Measurements from ENCODE around the gene ATF7. TPM values are rescaled to one million over a fixed set of nuclear protein-coding genes. Genes with fewer than 3 reads are reported as not detected.
A peak's percentile ranks its signal among the peaks of the same experiment; 100 is the strongest.

The ATF7 gene
- total and polyA plus RNA-seq, 9 of the 15 experiments (the other 6 are each of a cell fraction or from before 2014, with no cell fraction given), result 10.6 to 30.4 (median 20.7) TPM

GRCh38 chr12:53626702-53627169, 554 bp upstream of the ATF7 start:
- ChIA-PET POLR2A (interaction anchor here (0.6 to 5.6 kb wide), 7 partner anchors 14 to 93 kb away, joined by 3 to 46 read pairs (median 4); no protein-coding TSS in a partner anchor), CTCF (ENCODE audit: low intra/inter-chr PET ratio) (interaction anchor here (1.0 kb wide), 1 partner anchor 50 kb away, joined by 4 read pairs; no protein-coding TSS in a partner anchor)
- Histone ChIP-seq H3K4me1 (replicated peaks in 1 of 2; ENCODE audit: control insufficient read depth in 2 of 2, insufficient read depth in 2 of 2, low read length in 2 of 2) (peaks cover 8 to 10% of the 10 kb centered on the region in 2 experiments; a peak in 3 of 5 replicates), H3K79me2 (ENCODE audit: control insufficient read depth, insufficient read depth, low read length) (peaks cover 41% of the 10 kb centered on the region), H2AFZ (ENCODE audit: low read depth, low read length) (peak overlapping the region; percentile 100), H3K9me1 (ENCODE audit: control insufficient read depth, insufficient read depth, low read length) (no peaks in the 10 kb centered on the region), H3K4me3 (peak overlapping the region; percentile 60), H3K27ac (ENCODE audit: extremely low read depth, low read depth, low read length) (peak overlapping the region; percentile 98), H3K4me2 (ENCODE audit: insufficient read depth, low read length) (peak overlapping the region; percentile 94), H3K36me3 (ENCODE audit: control insufficient read depth, insufficient read depth, low read length) (no peaks in the 10 kb centered on the region), H3K9me3 (replicated peaks; ENCODE audit: control insufficient read depth, insufficient read depth, low read depth, low read length) (no peaks in the 10 kb centered on the region), H3K27me3 (ENCODE audit: control insufficient read depth in 2 of 2, insufficient read depth in 2 of 2, low read length in 2 of 2) (no peaks in the 10 kb centered on the region), H4K20me1 (replicated peaks; ENCODE audit: control insufficient read depth, insufficient read depth, low read length) (no peaks in the 10 kb centered on the region), H3K9ac (ENCODE audit: insufficient read depth in 1 of 2, low read depth in 2 of 2, low read length in 2 of 2) (peak overlapping the region; percentile 96 to 99; a peak in 3 of 4 replicates)
- DNase-seq (ENCODE audit: extremely low read depth in 1 of 4, low spot score in 3 of 4), result peak in 2 of 4 experiments; percentile 14 to 23
- 14% methylated on average over 6 of the region's 6 CpGs for WGBS (ENCODE audit: insufficient coverage, low coverage, missing lambda C conversion rate)
- peak; percentile 0; the same call in 1 of the 3 replicates for ATAC-seq
- intact Hi-C loops (cut with micrococcal nuclease), result loop anchor here (2.0 kb wide), 1 partner anchor 50 kb away; the partner anchor contains the start of gene ATP5MC2
- in situ Hi-C loops (cut with MboI), result no loop called here
- FAIRE-seq, result no peak
- TSS peak; percentile 99 for BruUV-seq (replicated peaks)
- 0 out of 2 replicates have a peak, but pooled peaks have one; percentile 44 for TF ChIP-seq ZNF395 (CRISPR knock-in tag; IDR thresholded peaks at IDR 0.05)
- TF ChIP-seq, protein P1, sequence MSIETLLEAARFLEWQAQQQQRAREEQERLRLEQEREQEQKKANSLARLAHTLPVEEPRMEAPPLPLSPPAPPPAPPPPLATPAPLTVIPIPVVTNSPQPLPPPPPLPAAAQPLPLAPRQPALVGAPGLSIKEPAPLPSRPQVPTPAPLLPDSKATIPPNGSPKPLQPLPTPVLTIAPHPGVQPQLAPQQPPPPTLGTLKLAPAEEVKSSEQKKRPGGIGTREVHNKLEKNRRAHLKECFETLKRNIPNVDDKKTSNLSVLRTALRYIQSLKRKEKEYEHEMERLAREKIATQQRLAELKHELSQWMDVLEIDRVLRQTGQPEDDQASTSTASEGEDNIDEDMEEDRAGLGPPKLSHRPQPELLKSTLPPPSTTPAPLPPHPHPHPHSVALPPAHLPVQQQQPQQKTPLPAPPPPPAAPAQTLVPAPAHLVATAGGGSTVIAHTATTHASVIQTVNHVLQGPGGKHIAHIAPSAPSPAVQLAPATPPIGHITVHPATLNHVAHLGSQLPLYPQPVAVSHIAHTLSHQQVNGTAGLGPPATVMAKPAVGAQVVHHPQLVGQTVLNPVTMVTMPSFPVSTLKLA (conservative IDR thresholded peaks at IDR 0.05), result 0 out of 4 replicates have a peak, but pooled peaks of 1 of the 2 experiments have one; percentile 13
- TF ChIP-seq ZSCAN32 (CRISPR knock-in tag; IDR thresholded peaks at IDR 0.05), result no peak
- 0 out of 2 replicates have a peak, but pooled peaks have one; percentile 2 for TF ChIP-seq L3MBTL2 (IDR thresholded peaks at IDR 0.05)
- peak; percentile 18 for TF ChIP-seq RBBP5 (IDR thresholded peaks at IDR 0.05; ENCODE audit: borderline replicate concordance, insufficient read depth, low read length, poor library complexity, severe bottlenecking)
- TF ChIP-seq ATF2 (CRISPR knock-in tag; IDR thresholded peaks at IDR 0.05), result no peak
- no peak for TF ChIP-seq ZNF282 (CRISPR knock-in tag; IDR thresholded peaks at IDR 0.05)
- TF ChIP-seq GATAD2B (IDR thresholded peaks at IDR 0.05; ENCODE audit: borderline replicate concordance), result 0 out of 2 replicates have a peak, but pooled peaks have one; percentile 66
- TF ChIP-seq, protein P2, sequence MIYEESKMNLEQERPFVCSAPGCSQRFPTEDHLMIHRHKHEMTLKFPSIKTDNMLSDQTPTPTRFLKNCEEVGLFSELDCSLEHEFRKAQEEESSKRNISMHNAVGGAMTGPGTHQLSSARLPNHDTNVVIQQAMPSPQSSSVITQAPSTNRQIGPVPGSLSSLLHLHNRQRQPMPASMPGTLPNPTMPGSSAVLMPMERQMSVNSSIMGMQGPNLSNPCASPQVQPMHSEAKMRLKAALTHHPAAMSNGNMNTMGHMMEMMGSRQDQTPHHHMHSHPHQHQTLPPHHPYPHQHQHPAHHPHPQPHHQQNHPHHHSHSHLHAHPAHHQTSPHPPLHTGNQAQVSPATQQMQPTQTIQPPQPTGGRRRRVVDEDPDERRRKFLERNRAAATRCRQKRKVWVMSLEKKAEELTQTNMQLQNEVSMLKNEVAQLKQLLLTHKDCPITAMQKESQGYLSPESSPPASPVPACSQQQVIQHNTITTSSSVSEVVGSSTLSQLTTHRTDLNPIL (CRISPR knock-in tag; IDR thresholded peaks at IDR 0.05), result no peak

Measured in K562 (cell line).